22Rv1 (cell line): ENCODE measurements around the gene TSPO2.

Source experiments
- H3K27ac ChIP-seq: fragments of 450-650 bp; 2 replicates; pipeline ENCODE4 v1.5.1; 2017
- CTCF ChIP-seq: fragments of 450-650 bp; IDR thresholded peaks from 2 replicates; pipeline ENCODE4 v1.5.1; 2017; ENCODE audit warnings: mild to moderate bottlenecking
- ZFX ChIP-seq: fragments of 450-650 bp; IDR thresholded peaks from 2 replicates; pipeline ENCODE4 v1.6.1; 2017; ENCODE audit warnings: antibody characterized with exemption, borderline replicate concordance

TSPO2 gene

DNA sequence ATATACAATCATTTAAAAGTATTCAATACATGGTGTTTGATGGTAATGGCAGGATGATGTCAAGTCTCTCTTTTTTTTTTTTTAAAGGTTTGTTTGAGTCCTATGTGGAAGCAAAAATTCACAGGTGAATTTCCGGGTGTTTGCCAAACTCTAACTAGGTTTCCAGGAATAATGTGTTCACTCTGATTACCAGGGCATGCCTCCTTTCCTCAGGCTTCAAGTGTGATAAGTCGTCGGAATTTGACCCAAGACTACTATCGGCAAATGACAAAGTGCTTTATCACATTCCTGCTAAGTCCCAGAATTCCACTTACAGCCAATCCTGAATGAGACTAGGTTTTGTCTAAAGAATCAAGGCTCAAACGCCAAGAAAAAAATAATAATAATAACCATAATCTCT lies 22.6 kb downstream of the TSPO2 start:
- TF ChIP-seq ZFX (no peak), CTCF (no peak)
- H3K27ac ChIP-seq: no peak overlapping the region

GRCh38 chr6:41065550-41066026 lies 23.3 kb downstream of the TSPO2 start:
- TF ChIP-seq CTCF (no peak), ZFX (no peak)

DNA sequence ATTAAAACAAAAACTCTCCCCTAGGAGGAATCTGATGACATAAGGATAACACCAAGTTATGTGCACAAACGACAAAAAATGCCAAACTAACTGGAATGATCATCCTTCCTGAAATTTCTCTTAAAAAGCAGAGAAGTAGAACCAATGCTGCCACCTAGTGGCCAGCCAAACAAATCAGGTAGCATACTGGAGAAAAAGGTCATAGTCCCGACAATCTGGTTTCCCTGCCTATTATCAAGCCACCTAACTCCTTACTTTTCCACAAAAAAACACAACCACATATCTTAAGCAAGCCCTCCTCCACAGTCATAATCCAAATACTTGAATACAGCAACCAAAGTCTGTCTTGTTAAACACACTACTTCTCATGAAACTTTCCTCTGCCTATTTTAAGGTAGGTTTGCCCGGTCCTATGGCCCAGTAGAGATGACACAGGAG lies 24.6 kb downstream of the TSPO2 start:
- TF ChIP-seq ZFX: no peak
- peak; percentile 90 for TF ChIP-seq CTCF
- no peak overlapping the region for H3K27ac ChIP-seq

More at GRCh38 chr6:41065550-41066026, 23.3 kb downstream of the TSPO2 start:
- H3K27ac ChIP-seq: no peak overlapping the region

GRCh38 chr6:41071501-41071922 lies 29.2 kb downstream of the TSPO2 start:
- TF ChIP-seq ZFX (no peak), CTCF (0 out of 2 replicates have a peak, but pooled peaks have one; percentile 11)
- peak overlapping the region; percentile 99 for H3K27ac ChIP-seq

DNA sequence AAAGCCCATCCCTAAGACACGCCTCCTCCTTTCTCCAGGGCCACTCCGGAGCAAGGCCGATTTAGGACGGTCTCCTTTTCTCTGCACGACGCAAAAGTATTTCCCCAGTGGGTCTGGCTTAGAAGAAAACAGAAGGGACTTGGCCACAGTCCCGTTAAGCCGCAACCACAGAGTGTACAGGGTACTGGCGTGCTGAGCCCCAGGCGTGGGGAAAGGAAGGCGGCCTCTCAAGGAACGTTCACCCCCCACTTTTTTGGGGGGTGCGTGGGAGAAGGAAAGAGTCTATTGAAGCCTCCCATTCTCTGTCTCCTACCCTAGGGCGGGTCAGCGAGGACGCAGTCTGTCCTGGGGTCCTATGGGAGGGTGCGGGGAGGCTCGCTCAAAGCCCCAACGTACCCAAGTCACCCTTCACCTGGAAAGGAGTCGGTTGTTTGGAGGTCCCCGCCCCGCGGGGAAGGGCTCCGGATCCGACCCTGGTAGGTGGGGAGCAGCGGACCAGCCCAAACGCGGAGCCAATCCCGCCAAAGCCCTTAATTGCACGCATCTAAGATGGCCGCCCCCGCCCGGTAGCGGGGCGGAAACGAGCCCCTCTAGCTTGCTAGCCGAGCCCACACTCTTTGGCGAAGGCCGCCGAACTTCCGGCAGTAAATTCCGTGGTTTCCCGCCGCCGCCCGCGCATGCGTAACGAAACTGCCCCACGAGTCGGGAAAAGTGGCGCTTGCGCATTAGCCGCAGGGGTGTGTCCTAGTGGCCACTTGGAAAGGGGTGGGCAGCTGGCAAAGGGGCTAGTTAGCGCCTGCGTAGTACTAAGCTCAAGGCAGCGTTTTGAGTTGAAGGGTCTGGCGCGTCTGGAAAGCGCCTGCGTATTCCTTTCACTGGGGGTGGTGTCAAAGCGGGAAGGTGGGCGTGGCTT lies 29.9 kb downstream of the TSPO2 start, which contains the start of gene OARD1:
TSS of gene OARD1 (minus strand) at position 434 of the 913 bp plus-strand sequence. CDS start 722 bp downstream, outside the sequence.
- peak within 1 kb of the TSS; percentile 99 for H3K27ac ChIP-seq
- TF ChIP-seq CTCF (peak; percentile 1; the same call in 1 of the 2 replicates), ZFX (no peak)

DNA sequence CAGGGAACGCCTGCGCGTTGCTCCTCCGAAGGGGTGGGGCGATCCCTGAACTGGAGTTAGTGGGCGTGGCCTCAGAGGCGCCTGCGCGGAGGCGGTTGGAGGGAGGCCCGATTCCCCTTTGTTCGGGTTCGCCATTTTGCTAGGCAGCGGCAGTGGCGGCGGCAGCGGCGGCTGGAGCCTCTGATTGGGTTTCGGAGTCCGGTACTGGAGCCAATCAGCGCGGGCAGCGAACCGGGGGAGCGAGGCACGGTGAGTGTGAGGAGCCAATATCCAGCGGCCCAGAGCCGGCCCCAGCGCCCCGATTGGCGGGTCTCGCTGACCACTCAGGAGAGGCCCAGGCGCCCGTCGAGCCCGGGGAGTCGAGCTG lies 30.6 kb downstream of the TSPO2 start, which contains the start of gene NFYA:
TSS of gene NFYA (plus strand) at position 139 of the 367 bp plus-strand sequence. CDS start 6,116 bp downstream, outside the sequence.
- peak within 1 kb of the TSS; percentile 99 for H3K27ac ChIP-seq
- TF ChIP-seq ZFX (no peak), CTCF (no peak)
